Transverse colon (tissue), 3 donors: ENCODE measurements around the gene TMEM97.

ENCODE experiments used
- CTCF ChIP-seq, 5 experiments: fragments of 200-600 bp in 3 of 5; fragments of 450-650 bp in 2 of 5; sonication (generic) in 3 of 5; IDR thresholded peaks; 1 replicate in 2 of 5; 2 replicates in 3 of 5; pipeline ENCODE4 v1.5.1; 2016 to 2017; ENCODE audit warnings: antibody characterized with exemption in 5 of 5, inconsistent platforms in 3 of 5, mild to moderate bottlenecking in 2 of 5, moderate library complexity in 1 of 5
- EP300 ChIP-seq: sonication (generic); formaldehyde crosslinking; IDR thresholded peaks from one replicate; pipeline ENCODE4 v1.6.1; 2017; ENCODE audit warnings: antibody characterized with exemption, low read depth
- POLR2A ChIP-seq: fragments of 450-650 bp; IDR thresholded peaks from one replicate; pipeline ENCODE4 v1.6.1; 2016; ENCODE audit warnings: antibody characterized with exemption, mild to moderate bottlenecking, moderate library complexity

- no peak for TF ChIP-seq CTCF (IDR thresholded peaks at IDR 0.05)
- no peak for TF ChIP-seq EP300
- no peak for TF ChIP-seq POLR2A
Measured at GRCh38 chr17:28345419-28346198, 26.6 kb downstream of the TMEM97 start.
